HG02943 (cell line): ENCODE measurements around the gene LIG1.
A peak's percentile ranks its signal among the peaks of the same experiment; 100 is the strongest.

Experiments
- ATAC-seq: cut with Tn5 transposase; IDR thresholded peaks from one replicate; pipeline ENCODE4 v1.9.1; 2021; ENCODE audit warnings: mild to moderate bottlenecking, low read depth, moderate library complexity; ENCODE audit not compliant: unreplicated experiment

The LIG1 gene

DNA sequence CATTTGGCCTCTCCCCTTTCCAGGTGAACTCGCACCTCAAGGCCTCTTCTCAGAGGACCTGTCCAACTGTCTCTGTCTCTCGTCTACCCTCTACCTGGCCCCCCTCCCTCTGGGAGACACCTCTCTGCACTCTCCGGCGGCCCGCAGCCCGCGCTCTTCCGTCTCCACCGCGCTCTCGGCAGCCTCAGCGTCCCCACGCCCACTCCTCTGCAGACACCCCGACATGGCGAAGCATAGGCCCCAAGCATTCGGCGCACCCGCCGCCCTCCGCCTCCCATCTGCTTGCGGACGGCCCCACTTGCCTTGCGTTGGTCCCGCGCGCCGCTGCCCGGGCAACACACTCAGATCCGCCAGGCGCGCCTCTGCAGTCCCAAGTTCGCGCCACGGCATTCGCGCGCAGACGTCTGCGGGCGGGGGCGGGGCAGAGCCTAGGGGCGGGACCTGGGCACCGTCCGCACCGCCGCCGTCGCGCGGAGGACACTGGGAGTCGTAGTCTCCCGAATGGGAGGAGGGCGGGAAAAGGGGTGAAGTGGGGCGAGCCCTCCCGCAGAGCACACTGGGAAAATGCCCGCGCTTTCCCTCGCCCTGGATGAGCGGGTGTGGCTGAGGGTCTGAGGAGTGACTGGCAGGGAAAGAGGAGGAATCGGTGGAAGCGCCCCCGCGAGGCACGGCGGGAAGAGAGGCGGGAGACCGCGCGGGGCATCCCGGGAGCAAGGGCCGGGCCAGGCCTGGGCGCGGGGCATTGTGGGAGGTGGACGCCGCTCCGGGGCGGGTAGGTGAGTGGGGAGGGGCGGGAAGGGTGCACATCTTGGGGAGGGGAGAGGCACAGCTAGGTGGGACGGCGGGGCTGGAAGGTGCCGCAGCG is at the start of gene LIG1, which contains the start of gene ZSWIM9:
LIG1 (minus strand) TSS at position 406 of the 865 bp plus-strand sequence. CDS start 4,778 bp downstream, outside the sequence.
ZSWIM9 (plus strand) TSS at position 742 of the 865 bp plus-strand sequence. CDS start 1,123 bp downstream, outside the sequence.
- ATAC-seq: peak; percentile 65

DNA sequence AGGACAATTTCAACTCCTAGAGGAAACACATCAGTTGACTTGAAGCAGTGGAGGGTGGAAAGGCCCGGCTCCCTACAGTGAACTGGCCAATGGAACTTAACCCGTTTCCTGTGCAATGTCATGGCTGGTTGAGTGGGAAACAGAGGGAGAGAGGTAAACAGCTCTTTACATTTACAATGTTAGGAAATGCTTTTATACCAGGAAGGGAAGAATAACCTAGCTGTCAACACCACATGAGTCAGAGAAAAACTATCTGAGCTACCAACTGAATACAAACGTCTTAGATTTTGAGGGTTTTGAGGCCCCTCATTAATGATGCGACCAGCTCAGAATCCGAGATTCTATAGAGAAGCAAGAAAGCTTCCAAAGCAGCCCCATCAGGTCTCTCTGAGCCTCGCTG is 48.9 kb upstream of the LIG1 start:
- no peak for ATAC-seq

- ATAC-seq: no peak
These were observed 46.8 kb upstream of the LIG1 start for GRCh38 chr19:48216933-48217332.

GRCh38 chr19:48213959-48214358 is 43.8 kb upstream of the LIG1 start:
- no peak for ATAC-seq

DNA sequence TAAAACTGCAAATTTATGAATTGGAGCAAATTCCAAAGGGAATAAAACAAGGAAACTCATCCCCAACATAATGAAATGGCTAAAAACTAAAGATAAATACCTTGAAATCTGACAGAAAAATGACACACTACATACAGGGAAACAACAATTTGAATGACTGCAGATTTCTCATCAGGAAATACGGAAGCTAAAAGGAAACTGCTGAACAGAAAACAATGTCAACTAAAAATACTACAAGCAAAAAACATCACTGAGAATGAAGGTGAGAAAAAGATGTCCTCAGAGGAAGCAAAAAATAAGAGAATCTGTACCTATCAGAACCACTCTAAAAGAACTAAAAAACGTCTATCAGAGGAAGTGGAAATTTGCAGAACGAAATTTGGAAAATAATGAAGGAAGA is 39.9 kb upstream of the LIG1 start:
- no peak for ATAC-seq

DNA sequence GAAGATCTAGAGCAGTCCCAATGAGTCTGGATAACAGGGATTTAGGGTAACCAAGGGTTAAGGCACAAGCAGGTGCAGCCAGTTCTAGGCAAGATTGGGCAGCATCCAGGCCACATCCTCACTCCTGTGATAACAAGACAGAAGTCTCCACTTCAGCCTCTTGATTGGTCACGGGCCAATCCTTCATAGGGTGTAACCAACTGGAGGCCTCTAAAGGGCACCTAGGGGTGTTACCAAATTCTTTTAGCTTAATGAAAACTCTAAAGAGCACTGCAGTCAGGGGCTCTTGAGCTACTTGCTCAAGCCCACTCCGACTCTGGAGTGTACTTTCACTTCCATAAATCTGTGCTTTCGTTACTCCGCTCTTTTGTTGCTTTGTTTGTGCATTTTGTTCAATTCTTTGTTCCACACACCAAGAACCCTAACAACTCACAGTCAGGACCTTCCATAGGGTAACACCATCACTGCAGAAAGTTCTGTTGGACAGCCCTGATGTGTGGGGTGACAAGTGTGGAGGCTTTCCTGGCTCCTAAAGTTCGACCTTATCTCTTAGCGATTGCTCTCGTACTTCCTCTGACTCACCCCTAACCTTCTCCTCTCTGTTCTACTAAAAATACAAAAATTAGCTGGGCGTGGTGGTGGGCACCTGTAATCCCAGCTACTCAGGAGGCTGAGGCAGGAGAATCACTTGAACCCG is 36.4 kb upstream of the LIG1 start:
- no peak for ATAC-seq

DNA sequence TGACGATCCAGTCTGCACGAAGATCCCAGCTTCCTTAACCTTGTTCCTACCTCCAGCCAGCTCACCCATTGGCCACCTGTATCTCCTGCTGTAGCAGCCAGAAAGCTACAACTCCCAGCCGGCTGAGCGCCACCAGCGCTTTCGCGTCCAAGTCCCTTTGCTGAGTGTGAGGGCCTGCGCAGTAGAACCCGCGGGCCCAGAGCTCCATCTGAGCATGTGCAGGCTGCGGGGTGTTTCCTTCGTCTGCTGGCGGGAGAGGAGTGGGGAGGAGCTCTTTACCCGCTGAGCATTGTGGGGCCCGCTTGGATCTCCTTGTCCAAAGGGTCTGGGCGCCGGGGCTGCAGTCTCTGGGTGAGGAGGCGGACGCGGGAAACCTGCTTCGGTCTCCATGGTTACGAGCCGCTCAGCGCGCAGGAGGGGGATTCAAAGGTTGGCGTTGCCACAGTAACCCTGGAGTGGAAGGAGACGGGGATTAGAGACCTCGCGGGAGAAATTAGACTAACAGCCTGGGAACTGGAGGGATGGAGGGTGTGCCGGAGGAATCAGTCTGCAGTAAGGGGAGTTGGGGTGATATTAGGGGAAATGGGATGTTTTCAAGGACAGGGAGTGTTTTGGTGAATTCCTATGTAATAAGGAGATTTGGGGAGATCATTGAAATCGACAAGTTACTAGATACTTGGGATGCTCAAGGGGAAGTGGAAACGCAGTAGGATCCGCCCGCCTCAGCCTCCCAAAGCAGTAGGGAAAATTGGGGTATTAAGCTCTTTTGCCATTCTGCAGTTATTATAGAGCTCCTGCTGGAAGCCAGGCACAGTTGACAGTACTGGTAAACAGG is 33.9 kb upstream of the LIG1 start:
- peak; percentile 87 for ATAC-seq

GRCh38 chr19:48203222-48203793 is 33.2 kb upstream of the LIG1 start:
- ATAC-seq: no peak

GRCh38 chr19:48196933-48197665 is 27.0 kb upstream of the LIG1 start:
- ATAC-seq: no peak

DNA sequence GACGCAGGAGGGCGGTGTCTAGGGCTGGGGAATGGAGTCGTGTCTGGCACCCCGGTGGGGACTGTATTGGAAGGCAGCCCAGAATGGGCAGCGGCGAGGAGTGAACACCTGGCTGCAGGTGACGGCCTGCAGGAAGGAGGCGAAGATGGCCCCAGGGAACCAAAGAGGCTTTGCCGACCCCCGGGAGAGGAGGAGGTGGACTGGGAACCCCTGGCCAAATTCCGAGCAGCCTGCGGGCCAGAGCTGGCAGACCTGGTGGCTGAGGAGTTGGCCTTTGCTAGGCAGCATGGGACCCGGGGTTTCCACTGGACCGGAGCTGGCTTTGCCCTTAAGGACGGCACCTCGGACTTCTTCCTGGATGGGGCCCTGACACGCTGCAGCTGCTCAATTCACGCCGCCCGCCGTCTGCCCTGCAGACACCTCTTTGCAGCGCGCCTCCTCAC is 26.2 kb upstream of the LIG1 start:
- no peak for ATAC-seq

- ATAC-seq: no peak
These were observed 25.0 kb upstream of the LIG1 start for GRCh38 chr19:48194844-48195830.

- ATAC-seq: no peak
These were observed 24.1 kb upstream of the LIG1 start for GRCh38 chr19:48194041-48194843.

DNA sequence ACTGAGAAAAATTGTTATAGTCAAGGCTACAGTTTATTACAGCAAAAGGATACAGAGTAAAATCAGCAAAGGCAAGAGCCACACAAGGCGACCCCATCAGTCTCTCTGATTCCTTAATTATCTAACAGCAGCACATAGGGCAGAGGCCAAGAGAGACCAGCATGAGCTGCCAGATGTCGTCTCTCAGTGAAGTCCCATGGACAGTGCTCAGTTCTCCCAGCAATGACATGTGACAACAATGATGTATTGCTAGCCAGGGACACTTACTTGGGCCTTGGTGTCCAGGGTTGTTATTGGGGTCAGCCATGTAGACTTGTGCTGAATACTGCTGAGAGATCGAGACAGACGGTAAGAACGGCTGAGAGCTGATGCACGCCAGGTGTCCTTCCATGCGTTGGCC is 22.6 kb upstream of the LIG1 start:
- no peak for ATAC-seq

GRCh38 chr19:48190885-48191284 is 20.7 kb upstream of the LIG1 start:
- ATAC-seq: no peak

- ATAC-seq: no peak
These were observed 20.2 kb upstream of the LIG1 start for GRCh38 chr19:48190288-48190884.

DNA sequence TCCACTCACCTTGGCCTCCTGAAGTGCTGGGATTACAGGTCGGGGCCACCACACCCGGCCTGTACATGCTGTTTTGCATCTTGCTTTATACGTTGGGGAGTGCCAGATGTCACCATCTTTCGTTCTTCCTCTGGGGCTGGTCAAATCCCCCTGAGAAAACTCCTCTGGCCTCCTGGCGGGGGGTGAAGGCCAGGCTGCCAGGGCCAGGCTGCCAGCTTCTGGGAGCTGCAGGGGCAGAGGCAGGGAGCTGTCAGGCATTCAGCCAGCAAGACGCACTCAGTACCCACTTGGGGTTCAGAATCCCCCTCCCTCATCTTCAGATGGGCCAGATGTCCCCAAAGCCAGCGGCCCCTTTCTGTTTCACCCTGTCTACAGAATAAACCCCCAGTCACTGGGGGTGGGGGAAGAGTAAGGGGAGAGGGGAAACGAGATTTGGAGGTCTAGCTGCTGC is 16.4 kb upstream of the LIG1 start:
- ATAC-seq: peak; percentile 58

DNA sequence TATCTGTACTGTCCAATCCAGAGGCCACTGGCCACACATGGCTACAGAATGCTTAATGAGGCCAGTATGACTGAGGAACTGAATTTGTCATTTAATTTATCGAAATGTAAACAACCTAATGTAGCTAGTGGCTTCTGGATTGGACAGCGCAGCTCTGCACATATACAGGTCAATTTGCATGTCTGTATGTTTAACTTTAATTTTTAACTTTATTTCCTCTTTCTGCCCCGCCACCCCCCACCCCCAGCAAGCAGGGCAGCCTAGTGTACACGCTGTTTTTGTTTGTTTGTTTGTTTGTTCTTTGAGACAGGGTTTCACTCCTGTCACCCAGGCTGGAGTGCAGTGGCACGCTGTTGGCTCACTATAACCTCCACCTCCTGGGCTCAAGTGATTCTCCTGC is 15.9 kb upstream of the LIG1 start:
- peak; percentile 59 for ATAC-seq
